NOMO-1 (cell line): ENCODE data around the gene CHTF18.

Experiments used
- DNase-seq, 2 experiments: peaks; one replicate each; lab custom pipeline; 2025; ENCODE audit not compliant: unreplicated experiment in 2 of 2; lab: John Stamatoyannopoulos, UW

CHTF18 gene

DNA sequence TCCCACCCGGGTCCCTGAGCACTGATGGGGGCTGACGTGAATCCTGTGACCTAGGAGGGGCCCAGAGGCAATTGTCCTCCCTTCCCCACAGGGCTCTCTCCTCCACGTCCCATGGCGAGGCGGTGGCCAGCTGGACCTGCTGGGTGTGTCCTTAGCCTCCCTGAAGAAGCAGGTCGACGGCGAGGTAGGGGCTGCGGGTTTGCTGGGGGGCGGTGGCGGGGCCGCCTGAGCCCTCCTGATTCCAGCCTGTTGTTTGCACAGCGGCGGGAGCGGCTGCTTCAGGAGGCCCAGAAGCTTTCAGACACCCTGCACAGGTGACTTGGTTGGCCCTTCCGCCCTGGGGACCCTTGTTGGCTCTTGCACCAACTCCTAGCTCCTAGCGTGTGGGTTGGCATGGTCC, 1.7 kb downstream of the CHTF18 start:
- no peak for DNase-seq

DNA sequence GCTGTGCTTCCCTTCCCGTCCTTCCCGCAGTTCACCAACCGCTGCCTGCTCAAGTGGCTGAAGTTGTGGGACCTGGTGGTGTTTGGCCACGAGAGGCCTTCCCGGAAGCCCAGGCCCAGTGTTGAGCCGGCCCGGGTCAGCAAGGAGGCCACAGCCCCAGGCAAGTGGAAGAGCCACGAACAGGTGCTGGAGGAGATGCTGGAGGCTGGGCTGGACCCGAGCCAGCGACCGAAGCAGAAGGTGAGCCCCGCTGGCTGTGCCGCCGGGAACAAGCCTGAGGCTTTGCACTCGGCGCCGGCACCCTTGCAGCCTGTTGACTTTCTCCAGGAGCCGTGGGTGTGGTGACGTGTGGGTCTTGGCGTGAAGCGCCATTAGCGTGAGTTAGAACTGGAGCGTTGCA, 2.7 kb downstream of the CHTF18 start:
- no peak for DNase-seq

DNA sequence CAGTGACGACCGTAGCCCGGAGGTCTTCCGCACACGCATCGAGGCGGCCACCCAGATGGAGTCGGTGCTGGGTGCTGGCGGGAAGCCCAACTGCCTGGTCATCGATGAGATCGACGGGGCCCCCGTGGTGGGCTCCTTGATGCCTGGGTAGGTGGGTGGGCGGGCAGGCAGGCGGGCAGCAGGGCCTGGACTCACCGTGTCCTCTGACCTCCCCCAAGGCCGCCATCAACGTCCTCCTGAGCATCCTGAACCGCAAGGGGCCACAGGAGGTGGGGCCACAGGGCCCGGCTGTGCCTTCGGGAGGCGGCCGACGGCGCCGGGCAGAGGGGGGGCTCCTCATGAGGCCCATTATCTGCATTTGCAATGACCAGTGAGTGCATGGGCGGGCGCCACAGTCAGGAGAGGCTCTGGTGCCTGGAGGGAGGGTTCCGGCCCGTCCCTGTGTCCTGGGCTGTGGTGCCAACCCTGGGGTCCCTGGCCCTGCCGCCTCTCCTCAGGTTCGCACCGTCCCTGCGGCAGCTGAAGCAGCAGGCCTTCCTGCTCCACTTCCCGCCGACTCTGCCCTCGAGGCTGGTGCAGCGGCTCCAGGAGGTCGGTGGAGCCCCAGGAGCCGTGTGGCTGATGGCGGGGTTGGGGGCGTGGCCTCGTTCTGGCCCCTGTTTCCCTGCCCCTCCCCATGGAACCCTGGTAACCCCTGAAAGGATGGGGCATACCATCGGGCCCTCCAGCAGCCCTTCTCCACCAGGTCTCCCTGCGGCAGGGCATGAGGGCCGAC, 4.0 kb downstream of the CHTF18 start:
- DNase-seq: no peak

DNA sequence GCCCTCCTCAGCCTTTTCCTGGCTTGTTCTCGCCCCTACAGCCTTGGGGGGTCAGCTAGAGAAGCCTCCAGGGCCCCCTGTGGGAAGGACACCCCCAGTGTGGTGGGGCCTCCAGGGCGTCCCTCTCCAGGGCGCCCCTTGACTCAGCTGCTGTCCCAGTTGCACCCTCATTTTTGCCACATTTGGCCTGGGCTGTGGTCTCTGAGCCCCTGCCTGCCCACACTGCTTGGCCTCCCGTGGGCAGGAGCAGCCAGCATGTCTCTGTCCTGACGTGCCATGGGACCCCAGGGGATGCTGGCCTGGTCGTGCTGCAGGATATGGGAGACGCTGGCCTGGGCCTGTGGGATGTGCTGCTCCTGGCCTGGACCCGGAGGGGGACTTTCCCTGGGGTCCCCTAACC, 5.0 kb downstream of the CHTF18 start:
- no peak for DNase-seq

DNA sequence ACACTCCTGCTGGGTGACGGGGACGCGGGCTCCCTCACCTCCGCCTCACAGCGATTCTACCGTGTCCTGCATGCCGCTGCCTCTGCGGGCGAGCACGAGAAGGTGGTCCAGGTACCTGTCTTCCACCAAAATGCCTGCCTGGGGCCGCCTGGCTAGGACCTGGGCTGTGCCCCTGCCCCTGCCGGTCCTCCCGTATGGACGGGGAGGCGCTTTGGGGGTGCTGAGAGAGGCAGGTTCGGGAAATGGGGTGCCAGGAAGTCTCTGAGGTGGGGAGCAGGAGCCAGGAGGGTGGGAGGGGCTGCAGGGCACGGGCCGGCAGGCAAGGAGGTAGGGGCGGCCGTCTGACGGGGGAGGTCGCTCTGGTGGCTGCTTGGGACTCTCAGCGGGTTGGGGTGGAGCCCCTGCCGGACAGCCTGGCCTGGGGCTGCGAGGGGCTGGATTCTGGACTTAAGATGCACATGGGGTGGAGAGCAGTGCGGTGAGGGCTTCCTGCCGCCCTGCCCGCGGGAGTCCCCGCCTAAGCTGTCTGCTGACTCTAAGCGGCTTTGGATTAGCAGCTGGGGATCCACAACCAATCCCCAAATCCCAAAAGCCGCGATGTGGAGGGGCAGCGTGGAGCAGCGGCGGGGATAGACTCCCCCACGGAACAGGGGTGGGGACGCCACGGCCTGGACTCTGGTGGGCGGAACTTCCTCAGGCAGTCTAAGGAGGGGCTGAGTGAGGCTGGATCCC, 5.8 kb downstream of the CHTF18 start:
- DNase-seq: no peak

DNA sequence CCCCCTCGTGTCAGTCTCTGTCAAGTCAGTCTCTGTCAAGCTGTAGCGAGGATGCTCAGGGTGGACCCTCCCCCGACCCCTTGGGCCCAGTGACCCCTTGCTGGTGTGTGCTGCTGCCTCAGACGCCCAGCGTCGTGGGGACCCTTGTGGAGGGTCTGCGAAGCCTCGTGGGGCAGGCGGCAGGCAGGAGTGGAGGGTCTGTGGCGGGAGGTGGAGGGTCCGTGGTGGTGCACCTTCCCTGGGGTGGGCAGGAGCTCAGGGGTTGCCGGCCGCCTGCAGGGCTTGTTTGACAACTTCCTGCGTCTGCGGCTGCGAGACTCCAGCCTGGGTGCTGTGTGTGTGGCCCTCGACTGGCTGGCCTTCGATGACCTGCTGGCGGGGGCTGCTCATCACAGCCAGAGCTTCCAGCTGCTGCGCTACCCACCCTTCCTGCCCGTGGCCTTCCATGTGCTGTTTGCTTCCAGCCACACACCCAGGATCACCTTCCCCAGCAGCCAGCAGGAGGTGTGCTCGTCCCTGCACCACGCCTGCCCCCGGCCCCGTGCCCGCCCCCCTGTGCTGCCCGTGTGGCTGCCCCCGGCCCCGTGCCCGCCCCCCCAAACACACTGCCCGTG, 6.5 kb downstream of the CHTF18 start:
- DNase-seq: no peak

DNA sequence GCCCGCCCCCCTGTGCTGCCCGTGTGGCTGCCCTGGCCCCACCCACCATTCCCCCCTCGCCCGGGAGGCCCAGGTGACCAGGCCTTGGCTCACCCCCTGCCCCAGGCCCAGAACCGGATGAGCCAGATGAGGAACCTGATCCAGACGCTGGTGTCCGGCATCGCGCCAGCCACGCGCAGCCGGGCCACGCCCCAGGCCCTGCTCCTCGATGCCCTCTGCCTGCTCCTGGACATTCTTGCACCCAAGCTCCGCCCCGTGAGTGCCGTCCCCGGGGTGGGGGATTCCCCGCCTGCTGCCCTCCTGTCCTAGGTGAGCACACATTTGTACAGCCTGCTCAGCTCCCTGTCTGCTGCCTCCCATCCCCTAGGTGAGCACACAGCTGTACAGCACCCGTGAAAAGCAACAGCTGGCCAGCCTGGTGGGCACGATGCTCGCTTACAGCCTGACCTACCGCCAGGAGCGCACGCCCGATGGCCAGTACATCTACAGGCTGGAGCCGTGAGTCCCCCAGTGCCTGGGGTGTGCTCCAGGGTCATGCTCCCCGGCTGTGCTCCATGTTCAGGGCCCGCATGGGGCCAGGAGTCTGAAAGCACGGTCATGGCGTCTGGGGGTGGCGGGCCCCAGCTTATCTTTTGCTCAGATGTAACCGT, 7.3 kb downstream of the CHTF18 start:
- no peak for DNase-seq

DNA sequence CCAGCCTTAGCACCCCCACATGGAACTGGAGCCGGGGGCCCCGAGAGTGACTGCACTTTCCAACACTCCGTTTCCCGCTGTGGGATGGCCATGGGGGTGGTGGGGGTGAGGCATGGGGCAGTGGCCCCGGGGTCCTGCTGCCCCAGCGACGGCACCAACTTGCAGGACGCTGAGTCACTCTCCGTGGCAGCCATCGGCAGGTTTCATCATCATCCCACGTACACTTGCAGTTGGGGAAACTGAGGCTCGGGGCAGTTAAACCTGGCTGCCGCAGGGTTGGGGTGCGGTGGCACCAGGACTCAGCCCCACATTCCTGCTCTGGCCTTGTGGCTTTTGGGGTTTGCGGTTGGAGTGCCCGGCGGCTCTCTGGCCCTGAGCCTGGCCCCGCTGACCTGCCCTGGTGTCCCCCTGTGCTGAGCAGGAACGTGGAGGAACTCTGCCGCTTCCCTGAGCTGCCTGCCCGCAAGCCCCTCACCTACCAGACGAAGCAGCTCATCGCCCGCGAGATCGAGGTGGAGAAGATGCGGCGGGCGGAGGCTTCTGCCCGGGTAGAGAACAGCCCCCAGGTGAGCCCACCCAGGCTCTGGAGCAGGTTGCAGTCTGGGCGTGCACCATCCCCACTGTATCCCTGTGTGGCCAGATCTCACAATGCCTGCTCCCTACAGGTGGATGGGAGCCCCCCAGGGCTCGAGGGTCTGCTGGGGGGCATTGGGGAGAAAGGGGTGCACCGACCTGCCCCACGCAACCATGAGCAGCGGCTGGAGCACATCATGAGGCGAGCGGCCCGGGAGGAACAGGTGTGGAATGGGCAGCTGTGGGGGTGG, 8.1 kb downstream of the CHTF18 start:
- no peak for DNase-seq

DNA sequence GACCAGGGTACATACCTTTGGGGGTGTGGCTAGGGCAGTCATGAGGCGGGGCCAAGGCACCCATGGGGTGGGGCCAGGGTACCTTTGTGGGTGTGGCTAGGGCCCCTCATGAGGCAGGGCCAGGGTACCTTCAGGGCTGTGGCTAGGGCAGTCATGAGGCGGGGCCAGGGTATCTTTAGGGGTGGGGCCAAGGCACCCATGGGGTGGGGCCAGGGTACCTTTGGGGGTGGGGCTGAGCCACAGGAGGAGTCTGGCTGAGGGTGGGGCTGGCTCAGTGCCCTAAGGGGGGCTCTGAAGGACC, 8.7 kb downstream of the CHTF18 start:
- DNase-seq: no peak

DNA sequence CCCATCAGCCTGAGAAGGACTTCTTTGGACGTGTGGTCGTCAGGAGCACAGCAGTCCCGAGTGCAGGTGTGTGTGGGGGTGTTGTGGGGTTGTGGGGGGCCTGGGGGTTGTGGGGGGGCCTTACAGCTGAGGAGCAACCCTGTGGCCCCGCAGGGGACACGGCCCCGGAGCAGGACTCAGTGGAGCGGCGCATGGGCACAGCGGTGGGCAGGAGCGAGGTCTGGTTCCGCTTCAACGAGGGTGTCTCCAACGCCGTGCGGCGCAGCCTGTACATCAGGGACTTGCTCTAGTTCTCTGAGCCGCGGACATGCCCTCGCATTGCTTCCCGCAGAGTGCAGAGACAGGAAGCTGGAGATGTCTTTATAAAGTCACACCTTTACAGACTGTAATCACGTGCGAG, 9.3 kb downstream of the CHTF18 start:
- DNase-seq: no peak

DNA sequence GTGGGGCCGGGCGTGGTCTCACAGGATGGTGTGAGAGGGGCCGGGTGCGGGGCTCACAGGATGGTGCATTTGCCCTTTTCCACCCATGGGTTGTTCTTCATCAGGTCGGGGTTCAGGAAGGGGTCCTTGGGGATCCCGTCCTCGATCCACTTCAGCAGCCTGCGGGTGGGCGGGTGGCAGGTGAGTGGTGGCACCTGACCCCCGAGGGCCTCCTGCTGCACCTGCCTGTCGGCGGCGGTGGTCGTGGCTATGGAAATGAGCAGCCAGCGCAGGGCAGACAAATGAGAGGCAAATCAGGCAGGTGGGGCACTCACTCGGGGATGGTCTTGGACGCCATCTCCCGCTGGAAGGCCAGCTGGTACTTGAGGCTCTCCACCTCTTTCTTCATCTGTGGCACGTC, 10.2 kb downstream of the CHTF18 start:
- DNase-seq: no peak

DNA sequence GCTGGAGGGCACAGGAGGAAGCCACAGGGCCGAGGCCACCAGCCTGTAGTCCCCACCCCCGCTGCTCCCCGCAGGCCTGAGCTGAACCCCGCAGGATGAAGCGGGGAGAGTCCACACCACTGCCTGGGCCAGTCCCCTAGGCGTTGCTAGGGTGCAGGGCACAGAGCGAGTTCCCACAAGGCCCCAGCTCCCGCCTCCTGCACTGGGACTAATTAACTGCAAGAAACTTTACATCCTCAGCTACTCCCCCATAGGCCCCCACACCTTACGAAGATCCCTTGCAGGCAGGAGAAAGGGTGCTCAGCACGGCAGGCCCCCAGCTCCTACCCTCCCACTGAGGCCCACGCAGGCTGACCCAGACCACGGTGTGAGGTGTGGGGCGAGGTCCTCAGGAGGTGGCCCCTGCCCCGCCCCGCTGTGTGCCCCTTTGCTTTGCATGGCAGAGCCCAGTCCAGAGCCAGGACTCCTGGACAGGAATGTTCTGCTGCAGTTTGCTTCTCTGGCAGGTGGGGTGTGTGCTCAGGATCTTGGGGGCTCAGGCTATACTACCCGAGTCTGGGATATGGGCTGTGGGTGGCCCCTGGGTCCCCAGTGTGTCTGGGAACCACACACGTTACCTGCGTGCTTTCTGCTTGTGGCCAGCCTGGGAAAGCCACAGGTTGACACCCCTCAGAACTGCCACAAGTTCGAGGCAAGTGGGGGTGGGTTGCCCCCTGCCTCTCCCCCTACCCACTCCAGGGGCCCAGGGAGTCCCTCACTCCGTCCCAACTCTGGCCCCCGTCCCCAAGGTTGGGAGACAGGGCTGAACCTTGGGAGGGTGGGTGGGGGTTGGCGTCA, 10.9 kb downstream of the CHTF18 start:
- DNase-seq: no peak

DNA sequence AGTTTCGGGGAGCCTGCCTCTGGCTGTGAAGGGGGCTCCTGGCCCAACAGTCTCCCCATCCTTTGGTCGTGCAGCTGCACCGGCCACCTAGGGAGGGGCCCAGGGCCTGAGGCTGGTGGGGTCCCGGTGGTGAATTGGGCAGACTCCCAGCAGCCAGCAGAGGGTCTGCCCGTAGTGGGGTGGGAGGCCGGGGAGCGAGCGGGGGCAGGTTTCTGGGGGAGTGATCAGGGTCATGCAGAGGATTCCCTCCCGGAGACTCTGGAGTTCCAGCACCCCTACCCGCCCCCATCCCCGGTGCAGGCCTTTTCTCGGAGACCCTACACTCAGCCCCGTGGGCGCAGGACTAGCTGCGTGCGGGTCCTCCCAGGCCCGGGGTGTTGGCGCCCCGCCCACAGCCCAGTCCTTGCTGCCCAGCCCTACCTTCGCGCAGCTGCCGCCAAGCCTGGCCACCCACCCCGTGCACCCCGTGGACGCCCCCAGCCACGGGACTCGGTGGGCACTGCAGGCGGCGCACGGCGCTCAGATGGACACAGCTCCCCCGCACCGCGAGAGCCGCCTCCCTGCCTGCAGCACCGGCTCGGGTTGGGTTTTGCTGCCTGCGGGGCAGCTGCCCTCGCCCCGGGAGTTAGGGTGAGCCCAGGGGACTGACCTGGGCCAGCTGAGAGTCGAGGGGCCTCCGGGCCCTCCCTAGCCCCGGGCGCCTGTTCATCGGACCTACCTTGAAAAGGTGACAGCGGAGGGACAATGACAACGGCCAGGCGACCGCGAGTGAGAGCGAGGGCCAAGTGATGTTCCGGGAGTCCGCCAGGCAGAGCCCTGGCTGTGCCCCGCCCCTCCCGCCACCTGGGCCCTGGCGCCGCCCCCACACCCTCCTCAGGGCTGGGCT, 11.8 kb downstream of the CHTF18 start, which contains the start of gene GNG13:
Gene GNG13, minus strand, starts transcription at position 787 of the 886 bp plus-strand sequence. CDS start 1,657 bp downstream, outside the sequence.
- no peak for DNase-seq

DNA sequence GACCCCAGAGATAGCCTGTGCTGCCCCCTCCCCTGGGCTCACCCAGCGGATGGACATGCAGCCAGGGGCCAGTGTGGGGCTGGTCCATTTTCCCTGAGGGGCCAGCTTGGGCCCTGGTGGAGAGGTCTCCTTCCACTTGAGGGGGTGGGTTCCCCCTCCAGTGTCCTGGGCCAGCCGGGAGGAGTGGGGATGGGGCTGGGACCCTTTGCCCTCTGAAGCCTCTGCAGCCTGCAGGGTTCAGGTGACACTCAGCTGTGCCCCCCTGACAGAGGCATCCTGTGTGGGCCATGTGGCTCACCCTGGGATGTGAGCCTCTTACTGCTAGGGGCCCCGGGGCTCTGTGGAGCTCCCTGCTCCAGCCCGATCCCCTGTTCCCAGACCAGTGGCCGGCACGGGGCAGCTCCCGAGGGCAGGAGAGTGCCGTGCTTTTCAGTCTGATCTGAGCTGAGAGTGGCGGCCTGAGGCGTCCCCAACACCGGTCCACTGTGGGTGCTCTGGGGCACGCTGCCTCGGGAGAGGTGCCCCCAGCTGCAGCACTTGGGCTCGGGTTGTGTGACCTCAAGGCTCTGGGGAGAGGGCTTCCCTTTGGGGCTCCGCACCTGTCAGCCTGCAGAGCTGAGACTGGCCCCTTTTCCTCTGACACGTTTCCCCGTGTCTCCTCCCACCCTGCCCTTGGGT, 12.6 kb downstream of the CHTF18 start:
- DNase-seq: no peak

DNA sequence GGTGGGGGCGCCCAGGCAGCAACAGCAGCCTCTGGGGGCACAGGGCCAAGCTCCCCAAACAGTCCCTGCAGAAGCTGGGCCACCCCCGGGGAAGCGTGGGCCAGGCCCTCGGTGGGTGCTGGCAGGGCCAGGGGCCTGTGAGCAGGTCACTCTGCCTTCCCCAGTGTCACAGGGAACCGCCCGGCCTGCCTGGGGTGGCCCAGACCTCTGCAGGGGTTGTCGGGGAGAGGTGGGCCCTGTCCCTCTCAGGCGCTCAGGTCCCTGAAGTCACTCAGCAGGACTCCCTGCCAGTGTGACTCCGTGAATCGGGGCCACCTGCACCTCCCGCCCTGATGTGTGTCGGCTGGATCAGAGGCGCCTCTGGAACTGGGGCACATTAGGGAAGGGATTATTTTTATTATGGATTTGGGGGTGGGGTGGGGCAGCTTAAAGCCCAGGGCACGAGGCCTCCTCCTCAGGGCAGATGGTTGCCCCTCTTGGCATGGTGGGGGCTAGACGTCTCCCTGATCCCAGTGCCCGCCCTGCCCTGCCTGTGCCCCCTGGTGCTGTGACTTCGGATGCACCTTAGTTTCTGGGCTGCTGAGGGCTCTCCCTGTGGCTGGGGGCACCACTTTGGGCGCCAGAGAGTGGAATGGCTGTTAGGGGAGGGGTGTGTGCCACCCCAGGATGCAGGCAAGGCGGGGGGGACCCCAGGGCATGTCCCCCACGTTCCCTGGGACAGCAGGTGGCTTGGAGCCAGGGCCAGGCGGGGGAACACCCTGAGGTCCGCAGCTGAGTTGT, 13.4 kb downstream of the CHTF18 start:
- no peak for DNase-seq

DNA sequence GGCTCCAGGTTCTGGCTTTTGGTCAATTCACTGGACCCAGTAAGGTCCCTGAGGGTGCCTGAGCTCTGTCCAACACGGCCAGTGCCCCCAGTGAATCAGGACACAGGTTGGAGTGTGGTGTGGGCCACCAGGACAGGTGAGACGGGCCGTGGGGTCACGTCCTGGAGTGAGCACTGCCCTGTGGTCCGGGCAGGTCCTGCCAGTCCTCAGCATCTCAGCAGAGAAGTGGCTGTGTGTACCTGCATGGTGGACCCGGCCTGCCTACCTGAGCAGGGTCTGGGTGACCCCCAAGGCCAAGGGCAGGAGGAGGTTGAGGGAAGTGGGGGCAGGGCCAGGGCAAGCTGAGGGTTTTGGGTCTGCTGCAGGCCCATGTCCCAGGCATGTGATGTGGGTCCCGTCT, 14.0 kb downstream of the CHTF18 start:
- no peak for DNase-seq

DNA sequence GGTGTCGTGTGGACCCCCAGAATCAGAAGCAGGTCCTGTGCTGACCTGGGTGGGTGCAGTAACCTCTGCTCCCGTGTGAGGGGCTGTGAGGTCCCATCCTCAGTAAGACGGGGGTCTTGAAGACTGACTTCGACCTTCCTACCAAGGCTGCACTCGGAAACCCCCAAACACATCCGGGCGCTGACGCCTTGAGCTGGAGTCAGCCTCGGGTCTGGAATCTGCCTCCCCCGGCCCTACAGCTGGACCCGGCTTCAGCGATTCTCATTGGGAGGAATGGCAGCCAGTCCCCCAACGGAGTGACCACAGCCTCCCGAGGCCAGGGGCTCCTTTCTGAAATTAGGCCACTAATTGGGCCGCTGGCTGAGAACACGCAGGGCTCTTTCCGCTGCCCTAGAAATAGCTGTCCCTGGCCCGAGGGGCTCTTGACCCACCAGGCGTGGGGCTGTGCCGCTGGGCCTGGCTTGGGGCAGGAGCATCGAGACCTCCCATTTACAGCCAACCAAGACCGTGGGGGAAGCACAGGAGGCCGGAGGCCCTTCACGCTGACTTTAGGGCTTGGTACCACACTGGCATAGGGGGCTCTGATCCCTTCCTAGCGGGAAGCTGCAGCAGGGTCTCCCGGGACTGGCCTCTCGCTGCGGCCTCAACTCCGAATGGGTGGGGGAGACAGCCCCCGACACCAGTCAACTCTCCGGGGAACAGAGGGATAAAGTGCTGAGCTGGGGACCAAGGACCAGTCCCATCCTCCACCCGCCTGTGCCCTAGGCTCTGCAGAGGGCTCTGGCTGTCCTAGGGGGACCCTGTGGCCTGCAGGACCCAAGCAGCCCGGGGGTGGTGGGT, 14.7 kb downstream of the CHTF18 start:
- DNase-seq: no peak
